OCI-LY7 (cell line): ENCODE results near the gene SFTPA2.
"Not testable (repeated sequence)": the region's sequence is repeated elsewhere in the genome, so short reads cannot be mapped to it uniquely, and the experiment has no call there.

Source experiments
- EZH2phosphoT487 ChIP-seq: fragments of 200-600 bp; sonication (generic); IDR thresholded peaks from 2 replicates; pipeline ENCODE4 v1.6.1; 2018; ENCODE audit warnings: low read depth, borderline replicate concordance, mild to moderate bottlenecking, mixed run types, antibody characterized with exemption, low read length, moderate library complexity, mixed read lengths
- TF ChIP-seq, protein P1 (sequence below): fragments of 200-600 bp; sonication (generic); conservative IDR thresholded peaks from 2 replicates; pipeline ENCODE4 v1.5.1; 2014; ENCODE audit warnings: mild to moderate bottlenecking, antibody characterized with exemption, low read length, moderate library complexity, mixed read lengths

- TF ChIP-seq, protein P1, sequence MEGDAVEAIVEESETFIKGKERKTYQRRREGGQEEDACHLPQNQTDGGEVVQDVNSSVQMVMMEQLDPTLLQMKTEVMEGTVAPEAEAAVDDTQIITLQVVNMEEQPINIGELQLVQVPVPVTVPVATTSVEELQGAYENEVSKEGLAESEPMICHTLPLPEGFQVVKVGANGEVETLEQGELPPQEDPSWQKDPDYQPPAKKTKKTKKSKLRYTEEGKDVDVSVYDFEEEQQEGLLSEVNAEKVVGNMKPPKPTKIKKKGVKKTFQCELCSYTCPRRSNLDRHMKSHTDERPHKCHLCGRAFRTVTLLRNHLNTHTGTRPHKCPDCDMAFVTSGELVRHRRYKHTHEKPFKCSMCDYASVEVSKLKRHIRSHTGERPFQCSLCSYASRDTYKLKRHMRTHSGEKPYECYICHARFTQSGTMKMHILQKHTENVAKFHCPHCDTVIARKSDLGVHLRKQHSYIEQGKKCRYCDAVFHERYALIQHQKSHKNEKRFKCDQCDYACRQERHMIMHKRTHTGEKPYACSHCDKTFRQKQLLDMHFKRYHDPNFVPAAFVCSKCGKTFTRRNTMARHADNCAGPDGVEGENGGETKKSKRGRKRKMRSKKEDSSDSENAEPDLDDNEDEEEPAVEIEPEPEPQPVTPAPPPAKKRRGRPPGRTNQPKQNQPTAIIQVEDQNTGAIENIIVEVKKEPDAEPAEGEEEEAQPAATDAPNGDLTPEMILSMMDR = not testable (repeated sequence)
- not testable (repeated sequence) for TF ChIP-seq EZH2phosphoT487
Measured at GRCh38 chr10:79533142-79533902, 26.9 kb downstream of the SFTPA2 start.
